HL-60 (cell line): ENCODE data around the gene C19orf73.

Experiments
- GABPA ChIP-seq: IDR thresholded peaks from 2 replicates; pipeline ENCODE4 v1.6.1; 2012; ENCODE audit warnings: low read depth
- POLR2AphosphoS5 ChIP-seq: IDR thresholded peaks from 2 replicates; pipeline ENCODE4 v1.6.1; 2012; ENCODE audit warnings: low read depth
- TF ChIP-seq, protein P1 (sequence below): IDR thresholded peaks from one replicate; pipeline ENCODE4 v1.5.1; 2011; ENCODE audit warnings: low read length, control low read depth, inconsistent platforms; ENCODE audit not compliant: insufficient read depth

DNA sequence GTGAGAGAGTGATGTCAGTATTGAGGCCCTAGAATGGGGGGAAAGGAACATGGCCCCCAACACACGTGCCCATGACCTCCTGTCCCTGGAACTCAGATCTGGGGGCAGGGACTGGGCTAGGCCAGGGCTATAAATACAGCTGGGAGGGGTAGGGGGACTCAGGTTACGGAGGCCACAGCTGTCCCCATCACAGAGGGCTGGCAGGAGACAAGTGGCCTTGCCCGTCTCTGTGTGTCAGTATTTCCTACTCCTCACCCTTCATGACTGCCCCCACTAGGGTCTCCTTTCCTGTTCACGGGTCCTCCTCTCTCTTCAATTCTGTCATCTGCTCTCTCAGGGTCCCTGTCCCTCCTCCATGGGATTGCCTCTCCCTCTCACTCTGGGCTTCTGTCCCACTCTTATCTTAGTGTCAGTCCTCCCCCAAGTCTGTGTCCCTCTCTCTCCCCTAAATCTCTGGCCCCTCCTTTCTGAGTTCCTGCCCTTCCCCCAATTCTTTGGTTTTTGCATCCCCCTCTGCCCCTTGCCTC lies 36.9 kb upstream of the C19orf73 start:
- TF ChIP-seq, protein P1, sequence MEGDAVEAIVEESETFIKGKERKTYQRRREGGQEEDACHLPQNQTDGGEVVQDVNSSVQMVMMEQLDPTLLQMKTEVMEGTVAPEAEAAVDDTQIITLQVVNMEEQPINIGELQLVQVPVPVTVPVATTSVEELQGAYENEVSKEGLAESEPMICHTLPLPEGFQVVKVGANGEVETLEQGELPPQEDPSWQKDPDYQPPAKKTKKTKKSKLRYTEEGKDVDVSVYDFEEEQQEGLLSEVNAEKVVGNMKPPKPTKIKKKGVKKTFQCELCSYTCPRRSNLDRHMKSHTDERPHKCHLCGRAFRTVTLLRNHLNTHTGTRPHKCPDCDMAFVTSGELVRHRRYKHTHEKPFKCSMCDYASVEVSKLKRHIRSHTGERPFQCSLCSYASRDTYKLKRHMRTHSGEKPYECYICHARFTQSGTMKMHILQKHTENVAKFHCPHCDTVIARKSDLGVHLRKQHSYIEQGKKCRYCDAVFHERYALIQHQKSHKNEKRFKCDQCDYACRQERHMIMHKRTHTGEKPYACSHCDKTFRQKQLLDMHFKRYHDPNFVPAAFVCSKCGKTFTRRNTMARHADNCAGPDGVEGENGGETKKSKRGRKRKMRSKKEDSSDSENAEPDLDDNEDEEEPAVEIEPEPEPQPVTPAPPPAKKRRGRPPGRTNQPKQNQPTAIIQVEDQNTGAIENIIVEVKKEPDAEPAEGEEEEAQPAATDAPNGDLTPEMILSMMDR = no peak
- TF ChIP-seq GABPA = no peak
- no peak for TF ChIP-seq POLR2AphosphoS5
